NCI-H1092 (cell line): ENCODE results near the gene SLC17A2.

Experiments used
- DNase-seq: peaks from one replicate; lab custom pipeline; 2025; lab: John Stamatoyannopoulos, UW

SLC17A2 gene

GRCh38 chr6:25883536-25883935 lies 47.0 kb downstream of the SLC17A2 start:
- no peak for DNase-seq

GRCh38 chr6:25882051-25882496 lies 48.4 kb downstream of the SLC17A2 start:
- DNase-seq: no peak

DNA sequence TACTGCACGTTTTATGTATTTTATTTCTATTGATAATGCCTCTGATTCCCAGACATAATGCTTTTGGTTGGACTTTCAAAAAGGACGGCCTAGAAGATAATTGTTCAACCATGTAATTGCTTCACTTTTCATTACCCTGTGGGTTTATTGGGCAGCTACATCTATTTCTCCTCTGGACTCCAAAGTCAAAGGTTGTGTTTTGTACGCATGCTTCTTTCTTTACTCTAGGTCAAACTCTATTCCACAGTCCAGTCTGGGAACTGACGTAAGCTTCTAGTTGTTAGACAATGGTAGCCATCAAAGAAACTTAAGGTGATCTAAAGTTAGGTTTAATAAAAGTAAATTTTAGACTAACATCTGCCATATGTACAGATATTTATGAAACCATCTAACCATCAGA lies 49.9 kb downstream of the SLC17A2 start:
- no peak for DNase-seq

- DNase-seq: no peak
These were observed 51.7 kb downstream of the SLC17A2 start for GRCh38 chr6:25878721-25879322.

DNA sequence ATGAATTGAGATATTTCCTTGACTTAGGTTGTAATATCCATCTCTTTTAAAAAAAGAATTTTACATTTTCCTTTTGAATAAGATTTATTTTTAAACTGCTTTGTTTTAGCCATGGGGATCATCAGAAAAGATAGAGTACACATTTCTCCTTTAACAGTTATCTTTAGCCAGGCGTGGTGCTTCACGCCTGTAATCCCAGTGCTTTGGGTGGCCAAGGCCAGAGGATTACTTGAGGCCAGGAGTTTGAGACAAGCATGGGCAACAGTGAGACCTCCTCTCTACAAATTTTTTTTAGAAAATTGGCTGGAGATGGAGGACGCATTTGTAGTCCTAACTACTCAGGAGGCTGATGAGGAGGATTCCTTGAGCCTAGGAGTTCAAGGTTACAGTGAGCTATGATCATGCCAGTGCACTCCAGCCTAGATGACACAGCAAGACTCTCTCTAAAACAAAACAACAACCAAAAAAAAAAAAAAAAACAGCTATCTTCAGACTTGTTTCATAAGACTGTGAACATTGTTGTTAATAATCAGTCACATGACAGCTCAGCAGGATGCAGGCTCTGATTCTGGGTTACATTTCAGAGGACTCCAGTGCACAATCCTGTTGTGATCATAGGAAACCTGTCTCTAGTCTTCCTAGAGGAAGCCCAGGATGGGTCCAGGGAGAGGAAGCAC lies 54.4 kb downstream of the SLC17A2 start:
- DNase-seq: no peak

GRCh38 chr6:25875563-25875905 lies 55.0 kb downstream of the SLC17A2 start:
- DNase-seq: no peak

DNA sequence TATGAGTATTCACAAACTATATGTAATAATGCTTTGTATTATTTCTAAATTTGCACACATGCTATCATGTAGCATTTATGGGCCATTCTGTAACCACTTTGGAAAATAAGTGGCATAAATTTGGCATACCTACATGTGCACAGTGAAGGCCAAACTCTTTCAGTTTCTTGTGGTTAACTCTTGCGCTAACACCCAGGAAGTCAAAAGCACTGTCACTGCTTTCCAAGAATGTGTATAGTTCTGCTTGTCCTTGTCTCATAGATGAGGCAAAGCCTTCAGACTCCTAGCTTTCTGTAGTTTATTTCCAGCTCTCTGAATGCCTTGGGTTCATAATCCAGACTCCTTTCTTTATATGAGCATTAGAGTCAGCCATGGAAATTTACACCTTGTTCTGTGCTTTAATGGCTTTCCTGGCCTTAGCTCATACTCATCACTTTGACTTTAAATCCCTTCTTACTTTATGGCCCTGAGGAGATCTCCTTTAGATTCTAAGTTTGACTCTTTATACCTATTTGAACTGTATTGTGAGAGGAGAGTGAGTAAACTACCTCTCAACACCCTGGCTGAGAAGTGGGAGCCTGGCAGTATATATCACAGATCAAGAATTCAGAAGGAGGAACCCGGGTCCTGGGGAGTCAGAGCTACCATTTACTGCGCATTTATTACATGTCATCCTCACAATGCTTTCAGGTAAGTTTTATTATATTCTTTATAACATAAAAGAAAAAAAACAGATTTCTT lies 55.5 kb downstream of the SLC17A2 start:
- no peak for DNase-seq

GRCh38 chr6:25874118-25874517 lies 56.4 kb downstream of the SLC17A2 start, which contains the start of gene SLC17A3:
SLC17A3 (minus strand) TSS chr6:25874243; CDS start chr6:25868387, 5,856 bp downstream.
- DNase-seq: no peak

DNA sequence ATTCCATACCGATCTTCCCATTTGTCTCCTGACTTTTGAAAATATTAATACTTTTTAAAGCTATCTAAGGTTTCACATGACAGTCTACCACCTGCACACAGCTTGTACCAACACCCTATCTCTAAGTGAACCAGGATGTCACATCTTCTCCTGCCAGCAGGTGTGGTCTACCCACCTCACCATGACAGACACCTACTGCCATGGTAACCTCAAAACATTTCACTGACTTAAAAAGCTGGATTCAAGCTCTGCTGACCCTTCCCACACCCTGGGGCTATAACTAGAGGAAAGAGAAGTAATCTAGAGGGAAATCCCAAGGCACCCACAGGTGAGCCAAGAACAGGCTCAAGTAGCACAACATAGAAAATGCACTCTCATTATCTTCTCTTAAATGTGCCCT lies 57.7 kb downstream of the SLC17A2 start:
- DNase-seq: no peak

DNA sequence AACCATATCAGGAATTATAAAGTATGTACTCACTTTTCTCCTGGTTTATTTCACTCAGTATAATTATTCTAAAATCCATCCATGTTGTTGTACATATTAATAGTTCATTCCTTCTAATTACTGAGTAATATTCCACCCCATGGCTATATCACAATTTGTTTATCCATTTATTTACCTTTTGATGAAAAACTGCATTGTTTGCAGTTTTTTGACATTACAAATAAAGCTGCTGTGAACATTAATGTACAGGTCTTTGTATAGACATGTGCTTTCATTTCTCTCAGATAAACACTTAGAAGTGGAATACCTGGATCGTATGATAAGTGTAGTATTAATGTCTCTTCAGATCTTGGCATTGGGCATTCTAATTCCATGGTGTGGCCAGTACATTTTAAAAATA lies 60.7 kb downstream of the SLC17A2 start:
- DNase-seq: no peak

DNA sequence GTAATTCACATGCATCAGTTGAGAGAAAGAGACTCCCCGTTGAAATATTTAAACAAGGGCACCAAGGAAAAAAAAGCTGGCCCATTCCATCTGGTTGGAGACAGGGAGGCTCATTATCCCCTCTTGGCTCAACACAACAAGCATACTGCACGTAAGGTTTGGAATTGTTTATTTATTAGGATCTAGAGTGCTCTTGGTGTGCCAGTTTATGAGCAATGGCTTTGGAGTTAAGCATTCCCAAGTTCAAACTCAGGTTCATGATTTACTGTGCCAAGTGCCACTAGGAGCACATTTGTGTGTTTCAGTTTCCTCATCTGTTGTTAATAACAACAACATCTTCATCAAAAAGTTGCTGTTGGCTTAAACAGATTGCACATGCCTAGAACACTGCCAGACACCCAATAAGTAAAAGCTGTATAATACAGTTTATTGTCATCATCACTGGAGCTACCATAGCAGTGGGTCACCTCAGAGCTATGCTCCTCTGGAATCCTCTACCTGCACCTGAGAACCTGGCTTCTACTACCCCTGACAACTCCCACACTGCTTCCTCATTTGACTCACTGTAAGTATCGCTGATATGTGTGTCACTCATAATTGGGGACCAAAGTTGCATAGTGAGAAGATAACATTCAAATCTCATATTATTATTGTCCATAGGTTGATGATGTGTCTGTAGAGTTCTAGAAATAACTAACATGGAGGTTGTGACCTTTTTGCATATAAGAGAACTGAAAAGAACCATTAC lies 61.9 kb downstream of the SLC17A2 start:
- no peak for DNase-seq

GRCh38 chr6:25866011-25866410 lies 64.5 kb downstream of the SLC17A2 start:
- DNase-seq: no peak

DNA sequence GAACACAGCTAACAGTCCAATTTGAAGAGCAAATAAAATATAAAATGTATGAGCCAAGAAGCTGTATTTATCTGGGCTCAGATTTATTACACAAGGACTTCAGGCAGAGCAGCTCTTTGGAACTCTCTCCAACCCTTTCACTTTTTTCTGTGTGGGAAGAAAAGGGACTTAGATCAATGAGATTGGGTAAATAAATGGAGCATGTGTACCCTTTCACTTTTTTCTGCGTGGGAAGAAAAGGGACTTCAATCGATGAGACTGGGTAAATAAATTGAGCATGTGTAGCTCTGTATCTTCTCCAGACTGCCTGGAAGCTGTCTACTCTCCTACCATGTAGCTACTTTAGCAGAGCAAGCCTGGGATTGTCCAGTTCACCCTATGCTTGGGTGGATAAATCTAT lies 67.1 kb downstream of the SLC17A2 start:
- DNase-seq: no peak
